ENCODE data around the gene NCOA1.
A peak's percentile ranks its signal among the peaks of the same experiment; 100 is the strongest.

NCOA1 gene

GRCh38 chr2:24453379-24454073 is 37.5 kb upstream of the NCOA1 start:
- H3K4me3 ChIP-seq = peak overlapping the region; percentile 43 to 50
- H3K27ac ChIP-seq = peak overlapping the region; percentile 61 to 65
- TF ChIP-seq CTCF (IDR thresholded peaks at IDR 0.05) = no peak

GRCh38 chr2:24454294-24454693 is 36.8 kb upstream of the NCOA1 start:
- Histone ChIP-seq H3K27me3 (no peaks in the 10 kb centered on the region), H3K4me1 (peaks cover 0 to 27% (median 11%) of the 10 kb centered on the region in 4 donors), H3K36me3 (no peaks in the 10 kb centered on the region), H3K4me3 (peak overlapping the region; percentile 43 to 50), H3K9me3 (peaks cover 0 to 4% (median 0%) of the 10 kb centered on the region in 3 donors), H3K27ac (peak overlapping the region; percentile 61 to 65)
- no peak for DNase-seq
- intact Hi-C loops (cut with DNase I; ENCODE audit: low total_unique reads) = no loop called here
- no peak for TF ChIP-seq CTCF (IDR thresholded peaks at IDR 0.05)

More at GRCh38 chr2:24453379-24454073, 37.5 kb upstream of the NCOA1 start:
- Histone ChIP-seq H3K36me3 (no peaks in the 10 kb centered on the region), H3K4me1 (peaks cover 0 to 27% (median 11%) of the 10 kb centered on the region in 4 donors), H3K9me3 (peaks cover 0 to 4% (median 0%) of the 10 kb centered on the region in 3 donors), H3K27me3 (no peaks in the 10 kb centered on the region)
- DNase-seq = no peak
- intact Hi-C loops (cut with DNase I; ENCODE audit: low total_unique reads) = no loop called here

GRCh38 chr2:24456599-24457556 is 34.2 kb upstream of the NCOA1 start:
- Histone ChIP-seq H3K9me3 (no peaks in the 10 kb centered on the region), H3K4me1 (peaks cover 0 to 27% (median 11%) of the 10 kb centered on the region in 4 donors), H3K27ac (no peak overlapping the region), H3K36me3 (no peaks in the 10 kb centered on the region), H3K27me3 (no peaks in the 10 kb centered on the region), H3K4me3 (no peak overlapping the region)
- TF ChIP-seq CTCF (IDR thresholded peaks at IDR 0.05) = no peak
- intact Hi-C loops (cut with DNase I; ENCODE audit: low total_unique reads) = no loop called here
- DNase-seq = peak; percentile 78 to 89

GRCh38 chr2:24457696-24458386 is 33.2 kb upstream of the NCOA1 start:
- no peak for DNase-seq
- no peak overlapping the region for H3K4me3 ChIP-seq
- H3K36me3 ChIP-seq = no peaks in the 10 kb centered on the region
- no peak for TF ChIP-seq CTCF (IDR thresholded peaks at IDR 0.05)
- H3K4me1 ChIP-seq = peaks cover 0 to 26% (median 11%) of the 10 kb centered on the region in 4 donors
- intact Hi-C loops (cut with DNase I; ENCODE audit: low total_unique reads) = no loop called here
- H3K27ac ChIP-seq = no peak overlapping the region
- H3K27me3 ChIP-seq = no peaks in the 10 kb centered on the region
- no peaks in the 10 kb centered on the region for H3K9me3 ChIP-seq

Measured in tibial artery (tissue), 4 donors.